Neuronal stem cell (in vitro differentiated cells): ENCODE results near the gene PDLIM5.

ENCODE experiments used
- DNase-seq: peaks from one replicate; pipeline ENCODE4 v3.0.0-alpha.2; 2013; ENCODE audit warnings: low spot score
- H2AFZ ChIP-seq: one replicate; pipeline ENCODE4 v1.6.1; 2013; ENCODE audit warnings: mild to moderate bottlenecking, low read length, inconsistent platforms
- H2AK5ac ChIP-seq: 2 replicates; pipeline ENCODE4 v1.6.1; 2013; ENCODE audit warnings: low read depth, mild to moderate bottlenecking, inconsistent platforms, low read length, moderate library complexity, mixed read lengths
- H2BK120ac ChIP-seq: 2 replicates; pipeline ENCODE4 v1.6.1; 2013; ENCODE audit warnings: low read depth, mild to moderate bottlenecking, inconsistent platforms, low read length, moderate library complexity, mixed read lengths
- H2BK12ac ChIP-seq: one replicate; pipeline ENCODE4 v1.6.1; 2013; ENCODE audit warnings: low read length, inconsistent platforms
- H2BK15ac ChIP-seq: 2 replicates; pipeline ENCODE4 v1.6.1; 2013; ENCODE audit warnings: mild to moderate bottlenecking, low read length, inconsistent platforms, mixed read lengths
- H2BK5ac ChIP-seq: one replicate; pipeline ENCODE4 v1.6.1; 2013; ENCODE audit warnings: inconsistent platforms, mild to moderate bottlenecking, low read length, moderate library complexity
- H3K14ac ChIP-seq: one replicate; pipeline ENCODE4 v1.6.1; 2013; ENCODE audit warnings: low read length, inconsistent platforms
- H3K18ac ChIP-seq: 2 replicates; pipeline ENCODE4 v1.6.1; 2013; ENCODE audit warnings: low read length, inconsistent platforms
- H3K23ac ChIP-seq: 2 replicates; pipeline ENCODE4 v1.6.1; 2013; ENCODE audit warnings: low read depth, mild to moderate bottlenecking, mixed read lengths, low read length, inconsistent platforms; ENCODE audit not compliant: poor library complexity
- H3K27ac ChIP-seq: replicated peaks from 3 replicates; pipeline ENCODE4 v1.5.1; 2013; ENCODE audit warnings: low read length, inconsistent platforms
- H3K27me3 ChIP-seq, 3 experiments: 2 replicates each; pipeline ENCODE4 v1.6.1; 2013; ENCODE audit warnings: low read length in 3 of 3, mild to moderate bottlenecking in 2 of 3, inconsistent platforms in 1 of 3, low read depth in 1 of 3, mixed read lengths in 1 of 3, moderate library complexity in 1 of 3; ENCODE audit not compliant: control insufficient read depth in 3 of 3, insufficient read depth in 3 of 3
- H3K36me3 ChIP-seq, 2 donors: replicated peaks in 1 of 2; 2 replicates each; pipeline ENCODE4 v1.6.1; 2013; ENCODE audit warnings: low read length in 2 of 2; ENCODE audit not compliant: control insufficient read depth in 2 of 2, insufficient read depth in 2 of 2
- H3K4ac ChIP-seq: 2 replicates; pipeline ENCODE4 v1.6.1; 2013; ENCODE audit warnings: inconsistent platforms, mild to moderate bottlenecking, low read length, moderate library complexity
- H3K4me1 ChIP-seq, 2 donors: 1 replicate in 1 of 2; 2 replicates in 1 of 2; pipeline ENCODE4 v1.6.1; 2013; ENCODE audit warnings: low read length in 2 of 2, low read depth in 1 of 2; ENCODE audit not compliant: control insufficient read depth in 2 of 2, insufficient read depth in 1 of 2
- H3K4me2 ChIP-seq: one replicate; pipeline ENCODE4 v1.6.1; 2013; ENCODE audit warnings: mild to moderate bottlenecking, low read length, inconsistent platforms; ENCODE audit not compliant: insufficient read depth, poor library complexity, severe bottlenecking
- H3K4me3 ChIP-seq, 2 donors: 2 replicates each; pipeline ENCODE4 v1.5.1; 2013; ENCODE audit warnings: low read length in 2 of 2, mild to moderate bottlenecking in 2 of 2, inconsistent platforms in 1 of 2, moderate library complexity in 1 of 2
- H3K79me1 ChIP-seq: one replicate; pipeline ENCODE4 v1.6.1; 2013; ENCODE audit warnings: low read depth, mild to moderate bottlenecking, inconsistent platforms, low read length, moderate library complexity
- H3K9ac ChIP-seq: one replicate; pipeline ENCODE4 v1.6.1; 2013; ENCODE audit warnings: mild to moderate bottlenecking, low read depth, low read length, inconsistent platforms; ENCODE audit not compliant: poor library complexity
- H3K9me3 ChIP-seq, 2 donors: replicated peaks in 1 of 2; 2 replicates each; pipeline versions ENCODE3 to v1.6.1; 2013; ENCODE audit warnings: low read length in 2 of 2, mild to moderate bottlenecking in 2 of 2, inconsistent platforms in 1 of 2, low read depth in 1 of 2, mixed read lengths in 1 of 2, moderate library complexity in 1 of 2; ENCODE audit not compliant: control insufficient read depth in 2 of 2, insufficient read depth in 1 of 2
- H4K8ac ChIP-seq: one replicate; pipeline ENCODE4 v1.6.1; 2013; ENCODE audit warnings: low read depth, mild to moderate bottlenecking, inconsistent platforms, low read length, moderate library complexity
- H4K91ac ChIP-seq: one replicate; pipeline ENCODE4 v1.6.1; 2013; ENCODE audit warnings: low read length, low read depth, mild to moderate bottlenecking, inconsistent platforms; ENCODE audit not compliant: poor library complexity
- WGBS, 2 donors: extraction: QIAGEN DNeasy Blood & Tissue Kit; methylation state at CpG; one replicate each; pipeline ENCODE4 v1.1.7; 2013; ENCODE audit warnings: missing lambda C conversion rate in 2 of 2, mixed read lengths in 1 of 2; ENCODE audit not compliant: insufficient read length in 2 of 2, insufficient replicate concordance in 1 of 2; ENCODE audit errors: extremely low coverage in 2 of 2; 5-methylcytosine and 5-hydroxymethylcytosine counted together

Gene PDLIM5

GRCh38 chr4:94576210-94576609, 124.5 kb downstream of the PDLIM5 start:
- Histone ChIP-seq H3K23ac (no peak overlapping the region), H3K4me3 (no peak overlapping the region), H3K9ac (no peak overlapping the region), H3K18ac (no peak overlapping the region), H2BK12ac (no peak overlapping the region), H3K4me1 (peaks cover 8 to 27% of the 10 kb centered on the region in 2 donors), H3K4me2 (no peak overlapping the region), H3K9me3 (no peaks in the 10 kb centered on the region), H2BK120ac (no peak overlapping the region), H3K14ac (no peak overlapping the region), H2BK15ac (no peak overlapping the region), H3K27me3 (no peaks in the 10 kb centered on the region), H3K79me1 (peaks cover 2% of the 10 kb centered on the region), H4K8ac (no peak overlapping the region), H4K91ac (no peak overlapping the region), H2AK5ac (no peak overlapping the region), H3K36me3 (no peaks in the 10 kb centered on the region), H3K4ac (no peak overlapping the region), H2BK5ac (no peak overlapping the region), H2AFZ (no peak overlapping the region), H3K27ac (peak overlapping the region; percentile 3)
- WGBS, 2 donors = no CpG with 5 or more reads among the region's 3 CpGs
- DNase-seq = no peak

DNA sequence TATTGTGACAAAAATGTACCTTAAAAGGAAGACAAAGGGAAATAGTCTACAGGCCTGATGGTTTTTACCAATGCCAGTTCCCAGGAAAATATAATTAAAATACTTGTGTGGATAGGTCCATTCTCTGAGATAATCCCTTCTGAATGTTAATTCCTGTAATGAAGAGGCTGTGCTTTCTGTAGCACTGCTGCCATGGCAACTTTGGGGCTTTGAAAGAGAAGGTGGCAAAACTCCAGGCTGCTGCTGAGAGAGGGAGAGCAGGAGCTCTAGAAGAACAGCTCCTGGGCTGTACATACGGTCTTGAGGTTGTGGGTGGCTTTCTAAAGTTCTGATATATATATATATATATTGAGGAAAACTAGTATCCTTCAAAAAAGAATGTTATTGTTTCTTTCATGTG, 125.4 kb downstream of the PDLIM5 start:
- Histone ChIP-seq H3K4ac (no peak overlapping the region), H4K91ac (no peak overlapping the region), H4K8ac (no peak overlapping the region), H2AK5ac (no peak overlapping the region), H2BK120ac (no peak overlapping the region), H3K9ac (no peak overlapping the region), H3K4me2 (no peak overlapping the region), H3K18ac (no peak overlapping the region), H2AFZ (no peak overlapping the region), H3K14ac (no peak overlapping the region), H3K27ac (no peak overlapping the region), H3K27me3 (no peaks in the 10 kb centered on the region), H3K4me3 (no peak overlapping the region), H3K23ac (no peak overlapping the region), H2BK5ac (no peak overlapping the region), H3K36me3 (no peaks in the 10 kb centered on the region), H3K79me1 (peaks cover 2% of the 10 kb centered on the region), H2BK12ac (no peak overlapping the region), H3K4me1 (peaks cover 6 to 27% of the 10 kb centered on the region in 2 donors), H3K9me3 (no peaks in the 10 kb centered on the region), H2BK15ac (no peak overlapping the region)
- no CpG with 5 or more reads among the region's 1 CpG for WGBS, 2 donors
- DNase-seq = peak; percentile 80

DNA sequence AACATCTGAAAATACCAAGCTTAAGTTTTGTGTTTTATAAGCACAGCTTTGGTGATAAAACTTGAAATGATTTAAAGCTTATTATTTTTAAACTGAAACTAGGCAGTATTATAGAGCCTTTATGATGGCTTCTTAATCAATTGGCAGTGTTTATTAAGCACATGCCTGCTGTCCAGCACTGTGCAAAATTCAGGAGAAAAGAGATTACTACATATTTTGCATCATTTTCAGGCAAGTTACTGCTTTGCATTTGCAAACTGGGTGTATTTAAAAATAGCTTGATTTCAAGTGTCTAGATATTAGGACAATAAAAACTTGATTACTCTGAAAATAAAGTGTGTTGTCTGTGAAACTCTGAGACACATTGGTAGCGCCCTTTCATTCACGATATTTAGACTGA, 126.5 kb downstream of the PDLIM5 start:
- Histone ChIP-seq H3K9ac (no peak overlapping the region), H3K9me3 (no peaks in the 10 kb centered on the region), H2BK12ac (no peak overlapping the region), H3K23ac (no peak overlapping the region), H3K18ac (no peak overlapping the region), H3K4me1 (peaks cover 6 to 27% of the 10 kb centered on the region in 2 donors), H2AK5ac (no peak overlapping the region), H4K8ac (no peak overlapping the region), H2BK5ac (no peak overlapping the region), H3K79me1 (peaks cover 2% of the 10 kb centered on the region), H3K4me3 (no peak overlapping the region), H3K27ac (peak overlapping the region; percentile 75), H3K14ac (no peak overlapping the region), H3K4ac (no peak overlapping the region), H3K27me3 (no peaks in the 10 kb centered on the region), H2AFZ (no peak overlapping the region), H3K4me2 (no peak overlapping the region), H2BK15ac (no peak overlapping the region), H3K36me3 (no peaks in the 10 kb centered on the region), H4K91ac (no peak overlapping the region), H2BK120ac (no peak overlapping the region)
- whole genome bisulfite sequencing, 2 donors = no CpG with 5 or more reads among the region's 2 CpGs
- DNase-seq = no peak

- Histone ChIP-seq H3K9me3 (peaks cover 0 to 2% of the 10 kb centered on the region in 2 donors), H3K23ac (no peak overlapping the region)
These were observed 130.0 kb downstream of the PDLIM5 start for GRCh38 chr4:94581766-94582165.

More at GRCh38 chr4:94581766-94582165, 130.0 kb downstream of the PDLIM5 start:
- no CpG with 5 or more reads among the region's 2 CpGs for WGBS, 2 donors
- Histone ChIP-seq H2BK15ac (no peak overlapping the region), H2BK5ac (no peak overlapping the region), H2BK120ac (no peak overlapping the region), H2AK5ac (no peak overlapping the region), H3K9ac (no peak overlapping the region), H3K4me3 (no peak overlapping the region), H3K14ac (no peak overlapping the region), H4K8ac (no peak overlapping the region), H3K36me3 (peaks cover 4 to 13% of the 10 kb centered on the region in 2 donors), H3K4ac (no peak overlapping the region), H3K27me3 (no peaks in the 10 kb centered on the region), H3K27ac (no peak overlapping the region), H2BK12ac (no peak overlapping the region), H3K18ac (no peak overlapping the region), H3K79me1 (no peaks in the 10 kb centered on the region), H4K91ac (no peak overlapping the region), H3K4me2 (no peak overlapping the region), H2AFZ (no peak overlapping the region), H3K4me1 (peaks cover 1 to 14% of the 10 kb centered on the region in 2 donors)
- no peak for DNase-seq
